Epithelial cell of proximal tubule (primary cell): Measurements from ENCODE around the gene TRIP12. TPM values are rescaled to one million over a fixed set of nuclear protein-coding genes. Genes with fewer than 3 reads are reported as not detected.

Source experiments
- DNase-seq: peaks from one replicate; pipeline ENCODE4 v3.0.0-alpha.2; 2011; ENCODE audit warnings: low read depth
- H3K4me3 ChIP-seq: 2 replicates; pipeline ENCODE4 v1.5.1; 2011; ENCODE audit warnings: low read depth, mild to moderate bottlenecking, low read length
- total RNA-seq: library from RNA; depleted of rRNA; stranded (reverse); fragments of >200 nt; gene quantifications from 2 replicates; pipeline ENCODE4 v1.2.3, GENCODE V29; 2015
- TF ChIP-seq, protein P1 (sequence below): conservative IDR thresholded peaks from 2 replicates; pipeline ENCODE4 v1.5.1; 2012; ENCODE audit warnings: low read depth, mild to moderate bottlenecking, low read length

The TRIP12 gene
- total RNA-seq, 1 donor from 2014 or later, result 84.1 TPM

DNA sequence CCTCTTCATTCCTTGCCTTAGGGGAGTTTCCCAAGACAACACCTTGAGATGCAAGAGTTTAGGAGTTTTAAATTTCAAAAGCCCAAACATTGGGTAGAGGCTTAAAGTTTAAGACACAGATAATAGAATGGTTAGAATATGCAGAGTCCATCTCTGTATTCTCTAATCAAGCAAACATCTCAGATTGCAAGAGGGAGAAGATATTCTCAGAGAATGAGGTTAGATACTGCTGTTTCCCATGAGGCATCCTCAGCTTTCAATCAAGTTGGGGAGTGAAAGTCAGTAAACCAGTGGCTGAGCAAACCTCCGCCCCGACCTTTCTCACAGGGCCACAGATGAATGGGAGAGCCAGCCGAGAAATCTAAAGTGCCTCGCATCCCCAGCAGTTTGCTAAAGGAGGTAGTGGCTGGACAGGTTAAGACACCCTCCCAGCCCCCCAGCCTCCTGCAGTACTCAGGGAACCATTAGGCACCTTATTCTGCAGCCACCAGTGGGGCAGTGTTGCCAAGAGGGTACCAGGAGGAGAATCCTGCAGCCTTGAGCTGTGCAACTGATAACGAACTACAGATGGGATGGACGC lies 30.5 kb upstream of the TRIP12 start:
- DNase-seq, result no peak
- H3K4me3 ChIP-seq, result no peak overlapping the region
- TF ChIP-seq, protein P1, sequence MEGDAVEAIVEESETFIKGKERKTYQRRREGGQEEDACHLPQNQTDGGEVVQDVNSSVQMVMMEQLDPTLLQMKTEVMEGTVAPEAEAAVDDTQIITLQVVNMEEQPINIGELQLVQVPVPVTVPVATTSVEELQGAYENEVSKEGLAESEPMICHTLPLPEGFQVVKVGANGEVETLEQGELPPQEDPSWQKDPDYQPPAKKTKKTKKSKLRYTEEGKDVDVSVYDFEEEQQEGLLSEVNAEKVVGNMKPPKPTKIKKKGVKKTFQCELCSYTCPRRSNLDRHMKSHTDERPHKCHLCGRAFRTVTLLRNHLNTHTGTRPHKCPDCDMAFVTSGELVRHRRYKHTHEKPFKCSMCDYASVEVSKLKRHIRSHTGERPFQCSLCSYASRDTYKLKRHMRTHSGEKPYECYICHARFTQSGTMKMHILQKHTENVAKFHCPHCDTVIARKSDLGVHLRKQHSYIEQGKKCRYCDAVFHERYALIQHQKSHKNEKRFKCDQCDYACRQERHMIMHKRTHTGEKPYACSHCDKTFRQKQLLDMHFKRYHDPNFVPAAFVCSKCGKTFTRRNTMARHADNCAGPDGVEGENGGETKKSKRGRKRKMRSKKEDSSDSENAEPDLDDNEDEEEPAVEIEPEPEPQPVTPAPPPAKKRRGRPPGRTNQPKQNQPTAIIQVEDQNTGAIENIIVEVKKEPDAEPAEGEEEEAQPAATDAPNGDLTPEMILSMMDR, result no peak

DNA sequence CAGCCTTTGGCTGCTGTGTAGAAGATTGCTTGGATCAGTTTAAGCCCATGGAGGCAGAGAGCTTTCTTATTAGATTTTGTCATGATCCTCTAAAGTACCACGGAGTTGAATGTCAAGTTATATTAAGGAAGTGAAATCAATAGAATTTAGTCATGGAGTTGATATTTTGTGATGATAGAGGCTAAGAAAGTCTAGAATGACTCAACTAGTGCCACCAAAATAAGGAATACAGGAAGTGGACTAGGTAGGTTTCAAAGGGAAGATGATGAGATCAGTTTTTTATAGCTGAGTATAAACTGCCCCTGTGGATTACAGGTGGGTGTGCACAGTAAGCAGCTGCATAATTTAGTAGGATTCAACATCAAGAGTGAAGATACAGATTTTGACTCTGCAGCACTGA lies 25.7 kb upstream of the TRIP12 start:
- TF ChIP-seq, protein P1, result no peak
- DNase-seq, result no peak
- H3K4me3 ChIP-seq, result no peak overlapping the region

DNA sequence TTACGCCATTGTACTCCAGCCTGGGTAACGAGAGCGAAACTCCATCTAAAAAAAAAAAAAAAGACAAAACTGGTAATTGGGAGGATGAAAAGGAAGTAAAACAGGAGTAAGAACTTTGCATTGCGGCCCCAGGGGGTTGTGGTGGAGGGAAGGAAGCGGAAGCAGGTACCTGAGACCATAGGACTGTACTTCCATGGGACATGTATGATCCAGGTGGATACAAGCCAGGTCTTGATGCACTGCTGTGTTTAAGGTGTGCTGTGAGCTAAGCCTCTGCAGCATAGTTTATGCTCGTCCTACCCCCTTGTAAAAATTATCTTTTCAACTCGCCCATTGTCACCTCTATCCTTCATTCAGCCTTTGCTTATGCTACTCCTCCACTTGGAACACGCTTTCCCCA lies 24.2 kb upstream of the TRIP12 start:
- no peak overlapping the region for H3K4me3 ChIP-seq
- TF ChIP-seq, protein P1, result no peak
- no peak for DNase-seq

DNA sequence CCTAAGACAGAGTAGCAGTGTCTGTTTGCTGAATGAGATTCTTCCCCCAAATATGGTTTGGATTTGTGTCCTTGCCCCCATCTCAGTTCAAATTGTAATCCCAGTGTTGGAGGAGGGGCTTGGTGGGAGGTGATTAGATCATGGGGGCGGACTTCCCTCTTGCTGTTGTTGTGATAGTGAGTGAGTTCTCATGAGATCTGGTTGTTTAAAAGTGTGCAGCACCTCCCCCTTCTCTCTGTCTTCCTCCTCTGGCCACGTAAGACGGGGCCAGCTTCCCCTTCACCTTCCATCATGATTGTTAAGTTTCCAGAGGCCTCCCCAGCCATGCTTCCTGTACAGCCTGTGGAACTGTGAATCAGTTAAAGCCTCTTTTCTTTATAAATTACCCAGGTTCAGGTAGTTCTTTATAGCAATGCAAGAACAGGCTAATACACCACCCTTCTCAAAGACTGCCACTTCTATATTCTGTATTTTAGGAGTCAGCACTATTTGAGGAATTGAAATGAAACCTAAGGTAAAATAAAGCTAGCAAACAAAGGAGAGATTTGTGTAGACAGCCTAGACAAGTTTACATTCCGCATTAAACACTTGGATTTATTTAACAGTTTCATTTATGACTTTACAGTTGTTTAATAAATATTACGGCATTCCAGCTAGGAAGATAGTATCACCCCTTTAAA lies 22.1 kb upstream of the TRIP12 start:
- DNase-seq, result no peak
- TF ChIP-seq, protein P1, result no peak
- H3K4me3 ChIP-seq, result no peak overlapping the region

DNA sequence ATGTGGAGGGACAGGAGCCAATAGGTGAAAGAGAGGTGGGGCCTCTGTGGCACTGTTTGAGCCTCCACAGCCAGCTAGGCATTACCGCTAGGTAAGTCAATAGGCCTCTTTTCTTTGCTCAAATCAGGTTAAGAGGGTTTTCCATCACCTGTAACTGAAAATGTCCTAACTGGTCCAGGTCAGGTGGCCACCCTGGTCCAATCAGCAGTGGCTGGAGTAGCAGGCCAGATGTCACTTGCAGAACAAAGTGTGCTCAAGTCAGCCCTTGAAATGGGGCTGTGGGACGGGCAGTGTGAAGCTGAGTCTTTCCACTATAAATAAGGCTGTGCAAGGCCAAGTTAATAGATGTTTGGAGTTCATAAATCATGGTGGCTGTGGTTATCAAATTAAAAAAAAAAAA lies 21.4 kb upstream of the TRIP12 start:
- no peak overlapping the region for H3K4me3 ChIP-seq
- no peak for DNase-seq
- TF ChIP-seq, protein P1, result no peak

DNA sequence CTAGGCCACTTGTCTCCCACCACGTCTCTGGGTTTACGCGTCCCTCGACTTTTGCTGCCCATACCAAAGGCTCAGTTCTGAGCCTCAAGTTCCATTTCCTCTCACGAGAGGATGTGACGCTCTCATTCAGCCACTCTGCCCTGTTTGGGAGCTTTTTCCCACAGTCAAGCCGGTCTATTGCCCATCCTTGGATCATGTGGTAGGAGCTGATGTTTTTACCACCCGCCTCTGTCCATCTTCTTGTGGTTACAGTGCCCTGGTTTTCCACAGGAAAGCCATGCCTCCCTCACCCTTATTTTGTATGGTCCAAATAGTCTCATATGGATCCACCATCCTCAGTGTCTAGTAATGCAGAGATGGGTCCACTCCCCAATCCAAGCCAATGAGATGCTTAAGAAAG lies 20.9 kb upstream of the TRIP12 start:
- no peak for DNase-seq
- H3K4me3 ChIP-seq, result no peak overlapping the region
- TF ChIP-seq, protein P1, result no peak

DNA sequence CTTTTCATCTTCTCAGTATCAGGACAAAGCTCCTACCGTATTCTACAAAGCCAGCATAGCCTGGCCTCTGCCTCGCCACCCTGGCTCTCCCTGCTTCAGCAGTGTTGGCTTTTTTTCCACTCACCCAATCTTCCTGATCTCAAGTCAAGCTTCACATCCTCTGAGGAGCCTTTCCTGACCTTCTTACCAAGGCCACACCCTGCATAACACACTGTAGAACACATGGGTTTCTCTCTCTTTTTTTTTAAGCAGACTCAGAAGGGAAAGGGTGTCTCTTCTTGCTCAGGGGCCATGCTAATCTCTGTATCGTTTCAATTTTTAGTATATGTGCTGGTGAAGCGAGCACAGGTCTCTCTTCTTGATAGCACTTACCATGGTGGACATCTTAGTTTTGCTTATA lies 15.7 kb upstream of the TRIP12 start:
- DNase-seq, result no peak
- TF ChIP-seq, protein P1, result no peak

More for the DNA sequence above, 15.7 kb upstream of the TRIP12 start:
- no peak overlapping the region for H3K4me3 ChIP-seq
